A549 (cell line): ENCODE measurements around the gene SHLD2.
"Not testable (repeated sequence)": the region's sequence is repeated elsewhere in the genome, so short reads cannot be mapped to it uniquely, and the experiment has no call there.

ENCODE experiments used
- CEBPB ChIP-seq, 2 experiments: fragments of >200 bp in 1 of 2; sonication (Bioruptor Twin) in 1 of 2; formaldehyde crosslinking in 1 of 2; IDR thresholded peaks; 2 replicates each; pipeline ENCODE4 v1.6.1; 2012 to 2016
- CTCF ChIP-seq: fragments of >200 bp; sonication (Bioruptor Twin); formaldehyde crosslinking; IDR thresholded peaks from 3 replicates; pipeline ENCODE4 v1.5.1; 2016
- USF2 ChIP-seq: fragments of 450-650 bp; IDR thresholded peaks from 2 replicates; pipeline ENCODE4 v1.6.1; 2014; ENCODE audit warnings: antibody characterized with exemption

GRCh38 chr10:87225148-87225547, 130.1 kb downstream of the SHLD2 start, which contains the start of gene NUTM2A:
- TF ChIP-seq CEBPB (IDR thresholded peaks at IDR 0.05); CTCF; USF2: not testable (repeated sequence)
